HepG2 (cell line): ENCODE results near the gene STX1B. TPM values are rescaled to one million over a fixed set of nuclear protein-coding genes. Genes with fewer than 3 reads are reported as not detected.

ENCODE experiments used
- AKNA ChIP-seq: sonication (generic); formaldehyde crosslinking; IDR thresholded peaks from 2 replicates; pipeline ENCODE4 v1.4.0; 2020; ENCODE audit warnings: missing genetic modification reagents, borderline replicate concordance
- BRCA1 ChIP-seq: sonication (generic); formaldehyde crosslinking; IDR thresholded peaks from 2 replicates; pipeline ENCODE4 v1.4.0; 2020; ENCODE audit warnings: missing genetic modification reagents
- JUND ChIP-seq: sonication (generic); formaldehyde crosslinking; IDR thresholded peaks from 2 replicates; pipeline ENCODE4 v1.8.0; 2022; ENCODE audit warnings: mild to moderate bottlenecking, missing genetic modification reagents
- NAIF1 ChIP-seq: sonication (generic); formaldehyde crosslinking; IDR thresholded peaks from 2 replicates; pipeline ENCODE4 v1.5.0; 2020; ENCODE audit warnings: mild to moderate bottlenecking, missing genetic modification reagents, borderline replicate concordance
- NFATC3 ChIP-seq: sonication (generic); formaldehyde crosslinking; IDR thresholded peaks from 2 replicates; pipeline ENCODE4 v1.5.1; 2020; ENCODE audit warnings: mild to moderate bottlenecking, missing genetic modification reagents
- NR1H2 ChIP-seq: sonication (generic); formaldehyde crosslinking; IDR thresholded peaks from 2 replicates; pipeline ENCODE4 v1.8.1; 2022; ENCODE audit warnings: low read depth, missing genetic modification reagents, borderline replicate concordance
- PAX8 ChIP-seq: sonication (generic); formaldehyde crosslinking; IDR thresholded peaks from 2 replicates; pipeline ENCODE4 v1.8.0; 2022; ENCODE audit warnings: mild to moderate bottlenecking, missing genetic modification reagents, borderline replicate concordance
- PCBP1 ChIP-seq: fragments of 200-400 bp; formaldehyde crosslinking; IDR thresholded peaks from 2 replicates; pipeline ENCODE4 v1.6.1; 2017; ENCODE audit warnings: mild to moderate bottlenecking, low read depth, low read length, borderline replicate concordance
- PHF21A ChIP-seq: sonication (generic); formaldehyde crosslinking; IDR thresholded peaks from 2 replicates; pipeline ENCODE4 v1.5.0; 2020; ENCODE audit warnings: mild to moderate bottlenecking, missing genetic modification reagents
- RBM39 ChIP-seq: fragments of 200-400 bp; formaldehyde crosslinking; IDR thresholded peaks from one replicate; pipeline ENCODE4 v1.6.1; 2018; ENCODE audit warnings: antibody characterized with exemption, mild to moderate bottlenecking, low read depth, low read length; ENCODE audit not compliant: poor library complexity, severe bottlenecking
- RCOR2 ChIP-seq: IDR thresholded peaks from 2 replicates; pipeline ENCODE4 v1.6.1; 2016; ENCODE audit warnings: missing biosample characterization, missing genetic modification reagents
- RELA ChIP-seq: sonication (generic); formaldehyde crosslinking; IDR thresholded peaks from 2 replicates; pipeline ENCODE4 v1.4.0; 2020; ENCODE audit warnings: missing genetic modification reagents
- TCF7 ChIP-seq: sonication (generic); IDR thresholded peaks from 2 replicates; pipeline ENCODE4 v1.6.1; 2016; ENCODE audit warnings: antibody characterized with exemption, low read depth
- TP53 ChIP-seq: sonication (generic); formaldehyde crosslinking; conservative IDR thresholded peaks from 2 replicates; pipeline ENCODE4 v1.4.0; 2020; ENCODE audit warnings: missing genetic modification reagents
- UBTF ChIP-seq: sonication (generic); formaldehyde crosslinking; IDR thresholded peaks from 2 replicates; pipeline ENCODE4 v1.4.0; 2020; ENCODE audit warnings: mild to moderate bottlenecking, missing genetic modification reagents
- ZEB1 ChIP-seq: IDR thresholded peaks from 2 replicates; pipeline ENCODE4 v1.6.1; 2012; ENCODE audit warnings: mild to moderate bottlenecking, low read depth, inconsistent platforms; ENCODE audit not compliant: insufficient replicate concordance
- ZFYVE20 ChIP-seq: sonication (generic); formaldehyde crosslinking; IDR thresholded peaks from 2 replicates; pipeline ENCODE4 v1.8.0; 2023; ENCODE audit warnings: low read depth, mild to moderate bottlenecking, moderate library complexity, missing genetic modification reagents, borderline replicate concordance
- ZKSCAN1 ChIP-seq: fragments of 150-350 bp; IDR thresholded peaks from 2 replicates; pipeline ENCODE4 v1.6.1; 2014; ENCODE audit warnings: low read length
- ZNF121 ChIP-seq: sonication (generic); formaldehyde crosslinking; IDR thresholded peaks from 2 replicates; pipeline ENCODE4 v1.5.0; 2020; ENCODE audit warnings: mild to moderate bottlenecking, missing genetic modification reagents
- ZNF724P ChIP-seq: sonication (generic); formaldehyde crosslinking; IDR thresholded peaks from 2 replicates; pipeline ENCODE4 v1.8.0; 2022; ENCODE audit warnings: missing genetic modification reagents, borderline replicate concordance
- ZSCAN30 ChIP-seq: sonication (generic); formaldehyde crosslinking; IDR thresholded peaks from 2 replicates; pipeline ENCODE4 v1.5.0; 2020; ENCODE audit warnings: mild to moderate bottlenecking, missing genetic modification reagents
- ZSCAN9 ChIP-seq: IDR thresholded peaks from 2 replicates; pipeline ENCODE4 v1.6.1; 2016; ENCODE audit warnings: borderline replicate concordance
- polyA plus RNA-seq, 8 experiments: library from polyadenylated mRNA; depleted of rRNA in 3 of 8; stranded (reverse) in 7 of 8; unstranded in 1 of 8; fragments of >200 nt; fragmentation: Illumina TruSeq in 4 of 8; extraction: Trizol in 4 of 8; gene quantifications; 2 replicates each; pipeline versions ENCODE4 v1.2.1 to v1.2.3, GENCODE V29; 2011 to 2016; ENCODE audit warnings: low read depth in 4 of 8, missing spikeins in 1 of 8, mixed read lengths in 1 of 8; ENCODE audit not compliant: insufficient read depth in 1 of 8
- total RNA-seq, 5 experiments: library from RNA; depleted of rRNA; stranded (reverse); fragments of >200 nt; fragmentation: Illumina TruSeq; extraction: Trizol; gene quantifications; 2 replicates each; pipeline ENCODE4 v1.2.3, GENCODE V29; 2016; ENCODE audit warnings: low read depth in 1 of 5
- TF ChIP-seq, protein P1 (sequence below): sonication (generic); formaldehyde crosslinking; IDR thresholded peaks from 2 replicates; pipeline ENCODE4 v1.8.1; 2023; ENCODE audit warnings: missing genetic modification reagents, mild to moderate bottlenecking, borderline replicate concordance

The STX1B gene
- total and polyA plus RNA-seq, 2 of the 13 experiments (the other 11 are each of a cell fraction or from before 2014, with no cell fraction given), result 2.1 to 3.0 TPM

GRCh38 chr16:30998852-30999761, 11.3 kb downstream of the STX1B start (continued):
- TF ChIP-seq UBTF (CRISPR knock-in tag), result peak; percentile 66
- no peak for TF ChIP-seq BRCA1 (CRISPR knock-in tag)
- TF ChIP-seq RBM39, result no peak
- no peak; the same call in 1 of the 2 replicates for TF ChIP-seq ZSCAN9 (CRISPR knock-in tag)
- no peak for TF ChIP-seq NFATC3 (CRISPR knock-in tag)
- no peak for TF ChIP-seq JUND (CRISPR knock-in tag)
- TF ChIP-seq PHF21A (CRISPR knock-in tag), result peak; percentile 90
- TF ChIP-seq NAIF1 (CRISPR knock-in tag), result 0 out of 2 replicates have a peak, but pooled peaks have one; percentile 69
- TF ChIP-seq ZSCAN30 (CRISPR knock-in tag), result no peak
- no peak for TF ChIP-seq AKNA (CRISPR knock-in tag)
- TF ChIP-seq ZNF724P (CRISPR knock-in tag), result 0 out of 2 replicates have a peak, but pooled peaks have one; percentile 60
- TF ChIP-seq TCF7, result peak; percentile 45; the same call in 1 of the 2 replicates
- no peak for TF ChIP-seq ZKSCAN1
- no peak for TF ChIP-seq ZFYVE20
- TF ChIP-seq, protein P1, sequence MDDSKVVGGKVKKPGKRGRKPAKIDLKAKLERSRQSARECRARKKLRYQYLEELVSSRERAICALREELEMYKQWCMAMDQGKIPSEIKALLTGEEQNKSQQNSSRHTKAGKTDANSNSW (CRISPR knock-in tag), result no peak
- TF ChIP-seq ZNF121, result no peak
- no peak for TF ChIP-seq NR1H2 (CRISPR knock-in tag)
- TF ChIP-seq PAX8, result peak; percentile 63; the same call in 1 of the 2 replicates
- no peak for TF ChIP-seq PCBP1
- TF ChIP-seq TP53 (CRISPR knock-in tag), result no peak
- peak; percentile 52 for TF ChIP-seq ZEB1
- TF ChIP-seq RELA (CRISPR knock-in tag), result no peak
- TF ChIP-seq RCOR2 (CRISPR knock-in tag), result peak; percentile 32; the same call in 1 of the 2 replicates
